B cell (primary cell): Measurements from ENCODE around the gene GAST. TPM values are rescaled to one million over a fixed set of nuclear protein-coding genes. Genes with fewer than 3 reads are reported as not detected.

ENCODE experiments used
- ATAC-seq: fragments of 200-7000 bp; cut with Tn5 transposase; one replicate; pipeline ENCODE4 v1.10.0; 2021; ENCODE audit warnings: low read depth, mild to moderate bottlenecking, moderate number of reproducible peaks, moderate library complexity
- CTCF ChIA-PET: fragments of 350-600 bp; sonication (Branson Sonifier 250); formaldehyde crosslinking; loops from one replicate; lab custom pipeline; 2021; ENCODE audit warnings: antibody characterized with exemption, inconsistent platforms; lab: Charles Lee
- POLR2A ChIA-PET: fragments of 350-600 bp; sonication (Branson Sonifier 250); formaldehyde crosslinking; loops from one replicate; lab custom pipeline; 2021; ENCODE audit warnings: antibody characterized with exemption; lab: Charles Lee
- DNase-seq: peaks from one replicate; pipeline ENCODE4 v3.0.0; 2013
- H2AFZ ChIP-seq: 2 replicates; pipeline ENCODE4 v1.6.1; 2012; ENCODE audit warnings: mild to moderate bottlenecking, low read depth, low read length; ENCODE audit not compliant: insufficient read depth, poor library complexity, severe bottlenecking
- H3K27ac ChIP-seq, 2 donors: 1 replicate in 1 of 2; 2 replicates in 1 of 2; pipeline ENCODE4 v1.5.1; 2012 to 2013; ENCODE audit warnings: low read length in 2 of 2, mild to moderate bottlenecking in 2 of 2, moderate library complexity in 1 of 2
- H3K27me3 ChIP-seq, 4 experiments: fragments of 200-600 bp in 1 of 4; sonication (generic) in 1 of 4; replicated peaks in 1 of 4; 1 replicate in 2 of 4; 2 replicates in 2 of 4; pipeline versions ENCODE4 v1.6.1 to v1.7.0; 2013 to 2016; ENCODE audit warnings: low read length in 3 of 4, mild to moderate bottlenecking in 2 of 4, mixed read lengths in 1 of 4, moderate library complexity in 1 of 4; ENCODE audit not compliant: insufficient read depth in 4 of 4, control insufficient read depth in 3 of 4; ENCODE audit errors: control extremely low read depth in 1 of 4
- H3K36me3 ChIP-seq, 2 experiments: replicated peaks in 1 of 2; 1 replicate in 1 of 2; 2 replicates in 1 of 2; pipeline versions ENCODE4 v1.6.1 to v1.7.1; 2013; ENCODE audit warnings: low read length in 1 of 2; ENCODE audit not compliant: insufficient read depth in 2 of 2, control insufficient read depth in 1 of 2; ENCODE audit errors: control extremely low read depth in 1 of 2, extremely low read depth in 1 of 2
- H3K4me1 ChIP-seq, 2 donors: fragments of 200-600 bp in 1 of 2; sonication (generic) in 1 of 2; 1 replicate in 1 of 2; 2 replicates in 1 of 2; pipeline versions ENCODE4 v1.5.1 to v1.6.1; 2013 to 2017; ENCODE audit warnings: low read length in 2 of 2; ENCODE audit not compliant: control insufficient read depth in 2 of 2, insufficient read depth in 2 of 2
- H3K4me2 ChIP-seq: replicated peaks from 2 replicates; pipeline ENCODE3; 2012; ENCODE audit warnings: mild to moderate bottlenecking, low read depth, low read length; ENCODE audit not compliant: poor library complexity, severe bottlenecking
- H3K4me3 ChIP-seq, 5 experiments: fragments of 200-600 bp in 1 of 5; sonication (generic) in 1 of 5; 1 replicate in 3 of 5; 2 replicates in 2 of 5; pipeline versions ENCODE4 v1.5.1 to v1.7.0; 2011 to 2016; ENCODE audit warnings: low read length in 4 of 5, mild to moderate bottlenecking in 4 of 5, low read depth in 2 of 5, control low read depth in 1 of 5, moderate library complexity in 1 of 5; ENCODE audit not compliant: insufficient read depth in 1 of 5; ENCODE audit errors: control extremely low read depth in 1 of 5, extremely low read depth in 1 of 5
- H3K79me2 ChIP-seq: fragments of 200-600 bp; sonication (generic); one replicate; pipeline ENCODE4 v1.6.0; 2016; ENCODE audit warnings: low read length; ENCODE audit not compliant: control insufficient read depth, insufficient read depth
- H3K9ac ChIP-seq: fragments of 200-600 bp; sonication (generic); 2 replicates; pipeline ENCODE4 v1.6.1; 2017; ENCODE audit warnings: mild to moderate bottlenecking, low read length, moderate library complexity
- H3K9me3 ChIP-seq, 3 donors: one replicate each; pipeline versions ENCODE4 v1.6.1 to v1.7.1; 2013; ENCODE audit warnings: low read length in 2 of 3; ENCODE audit not compliant: control insufficient read depth in 2 of 3, insufficient read depth in 1 of 3; ENCODE audit errors: control extremely low read depth in 1 of 3
- H4K20me1 ChIP-seq: 2 replicates; pipeline ENCODE4 v1.6.0; 2012; ENCODE audit warnings: mild to moderate bottlenecking, low read length; ENCODE audit not compliant: insufficient read depth, control insufficient read depth, poor library complexity, severe bottlenecking
- H3K27ac Mint-ChIP-seq: one replicate; pipeline ENCODE4 v1.8.0; 2021; ENCODE audit warnings: mixed read lengths
- H3K27me3 Mint-ChIP-seq: one replicate; pipeline ENCODE4 v1.8.0; 2021; ENCODE audit warnings: mixed read lengths
- H3K4me1 Mint-ChIP-seq: one replicate; pipeline ENCODE4 v1.8.0; 2021; ENCODE audit warnings: mixed read lengths
- H3K4me3 Mint-ChIP-seq: one replicate; pipeline ENCODE4 v1.8.0; 2021; ENCODE audit warnings: mixed read lengths
- H3K9me3 Mint-ChIP-seq: one replicate; pipeline ENCODE4 v1.8.0; 2022; ENCODE audit warnings: mixed read lengths; ENCODE audit not compliant: insufficient read depth
- EZH2 ChIP-seq: IDR thresholded peaks from 2 replicates; pipeline ENCODE4 v1.6.1; 2012; ENCODE audit warnings: borderline replicate concordance, low read depth, mild to moderate bottlenecking, moderate library complexity, low read length; ENCODE audit not compliant: insufficient read depth, poor library complexity, severe bottlenecking
- WGBS: methylation state at CpG from one replicate; pipeline ENCODE4 v1.1.5; 2013; ENCODE audit warnings: missing lambda C conversion rate; ENCODE audit not compliant: insufficient coverage; 5-methylcytosine and 5-hydroxymethylcytosine counted together
- intact Hi-C: fragments of 100-400 bp; cut with micrococcal nuclease; formaldehyde crosslinking; loops from one replicate; pipeline ENCODE4 v1.10.0; 2022
- polyA plus RNA-seq: library from polyadenylated mRNA; depleted of rRNA; stranded (reverse); fragments of >200 nt; gene quantifications from 2 replicates; pipeline ENCODE4 v1.2.3, GENCODE V29; 2012
- total RNA-seq, 2 donors: library from RNA; stranded (reverse); fragments of 120-200 nt in 1 of 2; gene quantifications; 1 replicate in 1 of 2; 2 replicates in 1 of 2; pipeline versions ENCODE4 v1.2.3 to v1.2.4, GENCODE V29; 2013 to 2022
- TF ChIP-seq, protein P1 (sequence below): fragments of 200-600 bp; IDR thresholded peaks from one replicate; pipeline ENCODE4 v1.8.0; 2022; ENCODE audit warnings: antibody characterized with exemption, mild to moderate bottlenecking

The GAST gene
- total and polyA plus RNA-seq, 2 donors (not counting 1 experiment from before 2014, with no cell fraction given): not detected

- Histone ChIP-seq H3K4me3 (no peak overlapping the region), H3K27me3 (peaks cover 0 to 48% (median 28%) of the 10 kb centered on the region in 4 experiments), H3K9me3 (peaks cover 0 to 3% (median 0%) of the 10 kb centered on the region in 3 donors), H4K20me1 (no peaks in the 10 kb centered on the region), H3K4me2 (no peak overlapping the region), H3K36me3 (no peaks in the 10 kb centered on the region), H3K4me1 (peaks cover 23 to 25% of the 10 kb centered on the region in 2 donors), H2AFZ (no peak overlapping the region), H3K27ac (no peak overlapping the region), H3K79me2 (no peaks in the 10 kb centered on the region), H3K9ac (no peak overlapping the region)
- ATAC-seq: no peak
- ChIA-PET POLR2A (interaction anchor here (0.6 to 0.7 kb wide), 2 partner anchors 14 to 171 kb away, joined by 3 to 4 read pairs; no protein-coding TSS in a partner anchor), CTCF (interaction anchor here (0.6 to 4.7 kb wide), 20 partner anchors 11 to 367 kb away, joined by 3 to 100 read pairs (median 3); partner anchors contain the start of genes ACLY, JUP and P3H4)
- H3K27ac Mint-ChIP-seq: no peak overlapping the region
- peaks cover 35% of the 10 kb centered on the region for H3K27me3 Mint-ChIP-seq
- peaks cover 11% of the 10 kb centered on the region for H3K4me1 Mint-ChIP-seq
- no peak for DNase-seq
- H3K4me3 Mint-ChIP-seq: no peak overlapping the region
- 77% methylated on average over 14 of the region's 17 CpGs for WGBS
- intact Hi-C loops: loop anchor here (5.0 to 10.0 kb wide), 2 partner anchors 50 to 228 kb away; partner anchors contain the start of genes CNP and JUP
- TF ChIP-seq, protein P1, sequence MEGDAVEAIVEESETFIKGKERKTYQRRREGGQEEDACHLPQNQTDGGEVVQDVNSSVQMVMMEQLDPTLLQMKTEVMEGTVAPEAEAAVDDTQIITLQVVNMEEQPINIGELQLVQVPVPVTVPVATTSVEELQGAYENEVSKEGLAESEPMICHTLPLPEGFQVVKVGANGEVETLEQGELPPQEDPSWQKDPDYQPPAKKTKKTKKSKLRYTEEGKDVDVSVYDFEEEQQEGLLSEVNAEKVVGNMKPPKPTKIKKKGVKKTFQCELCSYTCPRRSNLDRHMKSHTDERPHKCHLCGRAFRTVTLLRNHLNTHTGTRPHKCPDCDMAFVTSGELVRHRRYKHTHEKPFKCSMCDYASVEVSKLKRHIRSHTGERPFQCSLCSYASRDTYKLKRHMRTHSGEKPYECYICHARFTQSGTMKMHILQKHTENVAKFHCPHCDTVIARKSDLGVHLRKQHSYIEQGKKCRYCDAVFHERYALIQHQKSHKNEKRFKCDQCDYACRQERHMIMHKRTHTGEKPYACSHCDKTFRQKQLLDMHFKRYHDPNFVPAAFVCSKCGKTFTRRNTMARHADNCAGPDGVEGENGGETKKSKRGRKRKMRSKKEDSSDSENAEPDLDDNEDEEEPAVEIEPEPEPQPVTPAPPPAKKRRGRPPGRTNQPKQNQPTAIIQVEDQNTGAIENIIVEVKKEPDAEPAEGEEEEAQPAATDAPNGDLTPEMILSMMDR: no peak
- TF ChIP-seq EZH2: no peak
- H3K9me3 Mint-ChIP-seq: no peaks in the 10 kb centered on the region
Observed at GRCh38 chr17:41736983-41737679, 25.0 kb downstream of the GAST start.

- Mint-ChIP-seq H3K27me3 (peaks cover 30% of the 10 kb centered on the region), H3K4me3 (no peak overlapping the region), H3K27ac (no peak overlapping the region), H3K4me1 (peaks cover 11% of the 10 kb centered on the region), H3K9me3 (no peaks in the 10 kb centered on the region)
- ATAC-seq: no peak
- POLR2A ChIA-PET: no interaction called here
- H3K27ac ChIP-seq: no peak overlapping the region
- CTCF ChIA-PET: interaction anchor here (0.6 to 4.7 kb wide), 19 partner anchors 12 to 366 kb away, joined by 3 to 100 read pairs (median 3); partner anchors contain the start of genes ACLY, JUP and P3H4
- 47% methylated on average over 5 of the region's 5 CpGs for WGBS
- intact Hi-C loops: loop anchor here (1.0 to 10.0 kb wide), 6 partner anchors 50 to 379 kb away; partner anchors contain the start of genes CNP, JUP and P3H4
- no peaks in the 10 kb centered on the region for H3K79me2 ChIP-seq
- H3K4me3 ChIP-seq: no peak overlapping the region
- no peaks in the 10 kb centered on the region for H4K20me1 ChIP-seq
- H3K9ac ChIP-seq: no peak overlapping the region
- no peak for DNase-seq
- H3K9me3 ChIP-seq: peaks cover 0 to 3% (median 0%) of the 10 kb centered on the region in 3 donors
- H3K4me1 ChIP-seq: peaks cover 23 to 25% of the 10 kb centered on the region in 2 donors
- peak overlapping the region; percentile 66 for H2AFZ ChIP-seq
- H3K27me3 ChIP-seq: peaks cover 0 to 46% (median 28%) of the 10 kb centered on the region in 4 experiments
- H3K36me3 ChIP-seq: no peaks in the 10 kb centered on the region
- H3K4me2 ChIP-seq: no peak overlapping the region
- TF ChIP-seq, protein P1: no peak
- no peak for TF ChIP-seq EZH2
Observed at GRCh38 chr17:41737680-41738023, 25.5 kb downstream of the GAST start.
